Endothelial cell of umbilical vein (primary cell): ENCODE data around the gene NFU1. TPM values are rescaled to one million over a fixed set of nuclear protein-coding genes. Genes with fewer than 3 reads are reported as not detected.

Experiments used
- BruUV-seq: library from RNA; stranded (reverse); fragments of 400-500 nt; replicated peaks from 2 replicates; lab custom pipeline; 2021; lab: Mats Ljungman, UMichigan
- CTCF ChIA-PET: fragments of 300-600, 350-600 bp; sonication (Branson Sonifier 250); formaldehyde crosslinking; loops from one replicate; lab custom pipeline; 2021; ENCODE audit warnings: antibody characterized with exemption, inconsistent platforms; lab: Charles Lee
- POLR2A ChIA-PET: fragments of 300-600, 350-600 bp; sonication (Branson Sonifier 250); formaldehyde crosslinking; loops from one replicate; lab custom pipeline; 2021; ENCODE audit warnings: antibody characterized with exemption, inconsistent platforms; lab: Charles Lee
- DNase-seq: peaks from one replicate; pipeline ENCODE4 v3.0.0-alpha.2; 2011; ENCODE audit warnings: low read depth, low spot score
- FAIRE-seq: peaks from 2 replicates; lab custom pipeline; 2011; peaks lifted over from hg19 to GRCh38; lab: Jason Lieb, UNC
- H2AFZ ChIP-seq: 2 replicates; pipeline ENCODE4 v1.6.0; 2012; ENCODE audit warnings: low read depth, low read length, control low read depth, inconsistent platforms
- H3K27ac ChIP-seq: 2 replicates; pipeline ENCODE4 v1.5.1; 2011; ENCODE audit warnings: low read depth, mild to moderate bottlenecking, control low read depth, low read length, moderate library complexity; ENCODE audit not compliant: insufficient read depth
- H3K27me3 ChIP-seq, 2 experiments: 2 replicates each; pipeline versions ENCODE4 v1.6.0 to v1.6.1; 2011; ENCODE audit warnings: low read length in 2 of 2, mixed read lengths in 1 of 2; ENCODE audit not compliant: control insufficient read depth in 2 of 2, insufficient read depth in 2 of 2
- H3K36me3 ChIP-seq, 2 experiments: 2 replicates in 1 of 2; 3 replicates in 1 of 2; pipeline ENCODE4 v1.5.1; 2011; ENCODE audit warnings: low read length in 2 of 2, mild to moderate bottlenecking in 1 of 2, moderate library complexity in 1 of 2; ENCODE audit not compliant: control insufficient read depth in 2 of 2, insufficient read depth in 2 of 2; ENCODE audit errors: extremely low read depth in 1 of 2
- H3K4me1 ChIP-seq: 3 replicates; pipeline ENCODE4 v1.5.1; 2011; ENCODE audit warnings: mild to moderate bottlenecking, low read length; ENCODE audit not compliant: control insufficient read depth, insufficient read depth; ENCODE audit errors: extremely low read depth
- H3K4me2 ChIP-seq: 2 replicates; pipeline ENCODE4 v1.6.1; 2011; ENCODE audit warnings: low read length, control low read depth, mixed read lengths; ENCODE audit not compliant: insufficient read depth
- H3K4me3 ChIP-seq, 3 experiments: fragments of 200-600 bp in 1 of 3; sonication (generic), shearing (Covaris generic) in 1 of 3; replicated peaks in 1 of 3; 2 replicates each; pipeline ENCODE4 v1.5.1; 2011 to 2016; ENCODE audit warnings: control low read depth in 3 of 3, low read length in 3 of 3, mild to moderate bottlenecking in 2 of 3, inconsistent platforms in 1 of 3, low read depth in 1 of 3, moderate library complexity in 1 of 3; ENCODE audit not compliant: insufficient read depth in 1 of 3
- H3K79me2 ChIP-seq: 2 replicates; pipeline ENCODE4 v1.6.0; 2012; ENCODE audit warnings: low read length, inconsistent platforms; ENCODE audit not compliant: control insufficient read depth, insufficient read depth
- H3K9ac ChIP-seq: replicated peaks from 2 replicates; pipeline ENCODE3; 2011; ENCODE audit warnings: low read length, control low read depth; ENCODE audit not compliant: insufficient read depth; ENCODE audit errors: extremely low read depth
- H3K9me1 ChIP-seq: replicated peaks from 3 replicates; pipeline ENCODE4 v1.6.0; 2011; ENCODE audit warnings: mild to moderate bottlenecking, low read length; ENCODE audit not compliant: control insufficient read depth, insufficient read depth; ENCODE audit errors: extremely low read depth
- H3K9me3 ChIP-seq: replicated peaks from 2 replicates; pipeline ENCODE4 v1.5.1; 2012; ENCODE audit warnings: low read length, inconsistent platforms; ENCODE audit not compliant: control insufficient read depth, insufficient read depth
- H4K20me1 ChIP-seq: replicated peaks from 2 replicates; pipeline ENCODE3; 2011; ENCODE audit warnings: mild to moderate bottlenecking, low read length; ENCODE audit not compliant: control insufficient read depth, insufficient read depth; ENCODE audit errors: extremely low read depth
- CTCF ChIP-seq, 2 donors: IDR thresholded peaks; 1 replicate in 1 of 2; 2 replicates in 1 of 2; pipeline ENCODE4 v1.5.1; 2011; ENCODE audit warnings: low read length in 2 of 2, mild to moderate bottlenecking in 2 of 2, moderate library complexity in 2 of 2, control low read depth in 1 of 2, inconsistent platforms in 1 of 2, low read depth in 1 of 2; ENCODE audit not compliant: insufficient read depth in 1 of 2; ENCODE audit errors: extremely low read depth in 1 of 2
- EZH2 ChIP-seq: IDR thresholded peaks from 2 replicates; pipeline ENCODE4 v1.6.1; 2012; ENCODE audit warnings: borderline replicate concordance, low read depth, mild to moderate bottlenecking, moderate library complexity, low read length, inconsistent platforms; ENCODE audit not compliant: severe bottlenecking
- FOS ChIP-seq: IDR thresholded peaks from 2 replicates; pipeline ENCODE4 v1.6.1; 2011; ENCODE audit warnings: mild to moderate bottlenecking, low read length, moderate library complexity, borderline replicate concordance; ENCODE audit not compliant: insufficient read depth
- GATA2 ChIP-seq: IDR thresholded peaks from 2 replicates; pipeline ENCODE4 v1.7.0; 2011; ENCODE audit warnings: low read depth, mild to moderate bottlenecking, moderate library complexity, mixed read lengths, low read length; ENCODE audit not compliant: insufficient read length, insufficient read depth
- JUN ChIP-seq: IDR thresholded peaks from 2 replicates; pipeline ENCODE4 v1.6.1; 2011; ENCODE audit warnings: borderline replicate concordance, low read depth; ENCODE audit not compliant: insufficient read length, insufficient read depth
- MAX ChIP-seq: IDR thresholded peaks from 2 replicates; pipeline ENCODE4 v1.6.1; 2011; ENCODE audit not compliant: insufficient read depth, insufficient read length
- MYC ChIP-seq: IDR thresholded peaks from one replicate; pipeline ENCODE4 v1.6.1; 2011; ENCODE audit warnings: mild to moderate bottlenecking, low read depth, low read length
- POLR2A ChIP-seq: IDR thresholded peaks from 2 replicates; pipeline ENCODE4 v1.6.1; 2012; ENCODE audit warnings: low read depth, mild to moderate bottlenecking, control low read depth, low read length
- POLR2AphosphoS5 ChIP-seq: IDR thresholded peaks from 2 replicates; pipeline ENCODE4 v1.6.1; 2012; ENCODE audit warnings: low read depth, mild to moderate bottlenecking, control low read depth, low read length, moderate library complexity; ENCODE audit not compliant: insufficient read depth
- dilution Hi-C: fragments of 300-500 bp; cut with MboI; formaldehyde crosslinking; loops from one replicate; pipeline ENCODE4 v1.15.0; 2019; ENCODE audit warnings: low sequenced_read_pairs; ENCODE audit not compliant: extremely low pct_ligation_motif_present
- intact Hi-C: fragments of 100-400 bp; cut with micrococcal nuclease; formaldehyde crosslinking; loops from one replicate; pipeline ENCODE4 v1.10.0; 2022
- polyA plus RNA-seq, 4 experiments: library from polyadenylated mRNA; depleted of rRNA in 3 of 4; stranded (reverse) in 3 of 4; unstranded in 1 of 4; fragments of >200 nt; gene quantifications; 2 replicates each; pipeline versions ENCODE4 v1.2.1 to v1.2.3, GENCODE V29; 2011 to 2012; ENCODE audit warnings: missing spikeins in 1 of 4
- total RNA-seq: library from RNA; stranded (reverse); gene quantifications from 2 replicates; pipeline ENCODE4 v1.2.3, GENCODE V29; 2021

Gene NFU1
- total and polyA plus RNA-seq, 2 donors (not counting 3 experiments of a cell fraction or from before 2014, with no cell fraction given): 19.6 to 49.7 TPM

GRCh38 chr2:69353360-69353759 is 83.9 kb downstream of the NFU1 start:
- TF ChIP-seq CTCF (IDR thresholded peaks at IDR 0.05; ENCODE audit: extremely low read depth in 1 of 2, insufficient read depth in 1 of 2, low read depth in 1 of 2, low read length in 2 of 2): no peak
- no peak for TF ChIP-seq MAX
- TF ChIP-seq JUN: no peak
- TF ChIP-seq POLR2AphosphoS5: no peak
- TF ChIP-seq POLR2A: no peak
- no peak for TF ChIP-seq EZH2
- TF ChIP-seq MYC: no peak
- TF ChIP-seq FOS: no peak
- no peak for TF ChIP-seq GATA2
- Histone ChIP-seq H2AFZ (no peak overlapping the region), H3K9me1 (peaks cover 3% of the 10 kb centered on the region), H3K4me3 (no peak overlapping the region), H3K4me1 (no peaks in the 10 kb centered on the region), H3K4me2 (no peak overlapping the region), H3K27me3 (no peaks in the 10 kb centered on the region), H3K9ac (no peak overlapping the region), H3K79me2 (no peaks in the 10 kb centered on the region), H3K36me3 (peaks cover 16 to 29% of the 10 kb centered on the region in 2 experiments), H3K9me3 (no peaks in the 10 kb centered on the region), H4K20me1 (no peaks in the 10 kb centered on the region), H3K27ac (no peak overlapping the region)
- dilution Hi-C loops (no loop called here), intact Hi-C loops (no loop called here)
- no TSS peak for BruUV-seq
- ChIA-PET CTCF (interaction anchor here (0.8 to 1.4 kb wide), 2 partner anchors 8 to 22 kb away, joined by 3 to 5 read pairs; no protein-coding TSS in a partner anchor), POLR2A (no interaction called here)
- FAIRE-seq (no peak), DNase-seq (no peak)
